Measurements from ENCODE around the gene RXRB.
"Not testable (repeated sequence)": the region's sequence is repeated elsewhere in the genome, so short reads cannot be mapped to it uniquely, and the experiment has no call there.

The RXRB gene

DNA sequence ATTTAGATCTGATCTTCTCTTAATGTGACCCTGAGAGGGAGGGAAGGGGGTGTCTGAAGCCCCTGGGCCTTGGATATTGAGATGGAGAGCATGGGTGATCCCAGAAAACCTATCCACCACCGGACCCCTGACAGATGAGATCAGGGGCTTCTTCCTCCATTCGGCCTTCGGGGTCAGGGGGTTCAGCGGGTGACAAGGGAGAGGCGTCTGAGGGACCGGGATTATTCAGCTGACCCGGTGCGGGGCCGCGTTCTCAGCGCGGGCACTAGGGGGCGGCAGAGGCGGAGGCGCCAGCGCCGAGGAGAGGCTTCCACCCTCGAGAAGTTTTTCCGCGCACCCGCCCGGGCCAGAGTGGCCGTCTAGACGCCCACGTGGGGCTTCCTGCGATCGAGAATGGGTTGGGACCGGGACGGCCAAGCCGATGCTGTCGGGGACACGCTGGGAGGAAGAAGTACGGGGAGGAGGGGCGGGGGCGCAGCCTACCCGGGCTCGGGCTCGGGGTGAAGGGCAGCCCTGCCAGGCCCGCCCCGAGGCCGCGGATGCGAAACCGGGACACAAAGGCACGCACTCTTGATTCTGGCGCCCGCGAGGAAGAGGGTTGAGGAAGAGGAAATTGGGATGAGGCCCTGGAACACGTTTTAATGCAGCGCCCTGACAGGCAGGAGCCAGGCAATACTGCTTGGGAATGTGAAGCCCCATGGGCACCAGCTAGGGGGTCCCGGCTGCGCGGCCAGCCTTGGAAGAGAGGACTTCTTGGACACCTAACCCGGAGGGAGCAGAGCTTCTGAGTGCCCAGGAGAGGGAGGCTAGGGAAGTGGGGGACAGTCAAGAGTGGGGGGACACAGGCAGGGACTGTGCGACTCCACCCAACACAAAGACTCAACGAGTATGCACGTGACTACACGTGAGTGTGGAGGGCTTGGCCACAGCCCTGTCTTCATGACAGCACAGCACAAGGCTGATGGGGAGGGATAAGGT lies 38.8 kb downstream of the RXRB start:
- DNase-seq (ENCODE audit: low read depth), result peak; percentile 68

DNA sequence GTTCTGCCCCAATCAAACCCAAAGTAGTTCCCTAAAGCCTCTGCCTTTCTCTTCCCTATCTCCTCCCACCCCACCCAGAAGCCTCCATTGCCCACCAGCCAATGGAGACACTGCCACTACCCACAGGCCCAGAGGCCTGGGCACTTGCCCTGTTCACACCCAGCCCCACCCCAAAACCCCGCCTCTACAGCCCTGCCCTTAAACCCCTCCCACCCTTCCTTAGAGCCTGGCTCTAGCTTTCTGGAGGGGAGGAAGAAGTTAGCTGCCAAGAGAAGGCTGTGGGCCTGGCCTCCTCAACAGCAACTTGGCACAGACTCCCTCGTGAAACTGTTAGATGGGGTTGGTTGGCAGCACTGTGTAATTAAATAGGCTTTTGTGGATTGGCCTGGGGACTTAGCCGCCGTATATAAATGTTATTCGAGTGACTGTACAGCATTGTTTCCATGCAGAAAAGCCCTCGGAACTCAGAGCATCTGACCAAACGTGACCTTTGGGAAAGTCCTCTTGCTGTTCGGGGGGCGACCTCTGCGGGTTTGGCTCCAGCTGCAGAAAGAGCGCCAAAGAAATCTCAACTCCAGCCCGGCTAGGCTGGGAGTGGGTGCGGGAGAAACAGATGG lies 39.6 kb downstream of the RXRB start:
- no peak for DNase-seq (ENCODE audit: low read depth)

DNA sequence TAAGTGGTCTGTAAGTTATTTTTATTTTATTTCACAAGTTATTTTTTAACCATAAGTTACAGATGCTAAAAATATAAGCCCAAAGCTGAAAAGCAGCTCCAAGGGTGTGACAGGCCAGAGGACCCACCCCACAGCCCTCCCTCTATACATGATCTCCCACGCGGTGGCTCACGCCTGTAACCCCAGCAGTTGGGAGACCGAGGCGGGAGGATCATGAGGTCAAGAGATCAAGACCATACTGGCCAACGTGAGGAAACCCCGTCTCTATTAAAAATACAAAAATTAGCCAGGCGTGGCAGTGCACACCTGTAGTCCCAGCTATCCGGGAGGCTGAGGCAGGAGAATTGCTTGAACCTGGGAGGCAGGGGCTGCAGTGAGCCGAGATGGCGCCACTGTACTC lies 40.4 kb downstream of the RXRB start:
- DNase-seq (ENCODE audit: low read depth), result no peak

DNA sequence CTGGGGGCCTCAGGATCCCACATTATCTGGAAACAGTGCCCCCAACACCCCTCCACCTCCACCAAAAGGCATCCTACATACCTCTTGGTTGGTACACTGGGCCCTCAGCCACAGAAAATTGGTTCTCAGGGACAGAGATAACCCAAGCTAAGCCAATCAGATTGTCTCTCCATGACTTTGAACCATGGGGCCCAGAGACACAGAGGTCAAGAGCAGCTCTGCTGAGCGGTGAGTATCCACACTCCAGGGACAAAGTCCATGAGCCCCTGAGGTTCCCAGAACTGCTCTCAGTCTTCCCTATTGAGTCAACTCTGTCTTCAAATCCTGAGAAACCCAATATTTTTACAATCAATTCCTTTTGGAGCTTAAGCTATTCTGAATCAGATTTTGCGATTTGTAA lies 43.5 kb downstream of the RXRB start:
- DNase-seq (ENCODE audit: low read depth), result no peak

DNA sequence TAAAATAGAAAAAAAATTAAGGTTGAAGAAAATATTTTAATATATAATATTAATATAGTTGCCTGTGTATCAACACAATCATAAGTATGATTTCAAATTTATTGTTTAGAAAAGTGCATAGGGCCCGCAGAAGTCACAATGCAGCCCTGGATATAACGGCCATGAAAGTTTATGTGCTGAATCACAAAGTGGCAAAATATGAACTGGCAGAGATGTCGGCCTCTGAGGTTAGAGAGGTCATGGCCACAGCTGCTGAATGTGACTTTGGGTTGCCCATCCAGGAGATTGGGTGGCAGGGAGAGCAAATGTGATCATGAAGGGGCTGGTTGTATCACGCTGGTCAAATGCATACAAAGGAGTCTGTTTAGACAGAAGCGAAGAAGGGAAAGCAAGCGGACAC lies 43.9 kb downstream of the RXRB start:
- no peak for DNase-seq (ENCODE audit: low read depth)

DNA sequence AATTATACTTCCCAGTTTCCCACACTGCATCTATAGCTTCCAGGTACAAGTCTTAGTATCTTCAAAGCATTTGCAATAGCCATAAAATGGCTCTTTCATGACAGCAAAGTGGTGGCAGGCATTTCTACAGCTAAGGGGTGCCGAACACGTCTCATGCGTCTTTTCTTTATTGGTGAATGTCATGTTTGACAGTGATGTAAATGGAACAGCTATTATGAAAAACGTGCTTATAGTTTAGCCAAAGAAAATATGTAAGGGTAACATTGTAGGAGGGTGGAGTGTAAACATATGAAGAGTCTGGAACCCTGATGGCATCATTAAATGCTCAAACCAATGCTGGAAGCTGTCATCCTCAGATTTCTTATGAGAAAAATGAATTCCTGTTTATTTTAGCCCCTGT lies 46.1 kb downstream of the RXRB start:
- no peak for DNase-seq (ENCODE audit: low read depth)

DNA sequence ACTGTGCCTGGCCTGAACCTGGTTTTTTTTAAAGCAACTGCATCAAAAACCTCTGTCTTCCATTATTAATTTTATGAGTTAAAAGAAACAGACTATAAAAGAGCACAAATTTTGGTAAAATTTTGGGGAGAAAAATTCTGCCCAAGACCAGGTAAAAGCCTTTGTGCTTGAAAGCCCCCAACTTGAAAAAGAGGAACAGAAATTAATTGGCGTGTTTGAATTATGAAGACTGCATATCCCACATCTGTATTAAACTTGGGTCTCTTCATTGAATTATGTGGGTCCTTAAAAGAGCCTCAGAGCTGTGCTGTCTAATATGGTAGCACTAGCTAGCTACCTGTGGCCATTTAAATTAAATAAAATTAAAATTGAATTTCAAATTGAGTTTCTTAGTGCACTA lies 49.4 kb downstream of the RXRB start:
- DNase-seq (ENCODE audit: low read depth), result no peak

DNA sequence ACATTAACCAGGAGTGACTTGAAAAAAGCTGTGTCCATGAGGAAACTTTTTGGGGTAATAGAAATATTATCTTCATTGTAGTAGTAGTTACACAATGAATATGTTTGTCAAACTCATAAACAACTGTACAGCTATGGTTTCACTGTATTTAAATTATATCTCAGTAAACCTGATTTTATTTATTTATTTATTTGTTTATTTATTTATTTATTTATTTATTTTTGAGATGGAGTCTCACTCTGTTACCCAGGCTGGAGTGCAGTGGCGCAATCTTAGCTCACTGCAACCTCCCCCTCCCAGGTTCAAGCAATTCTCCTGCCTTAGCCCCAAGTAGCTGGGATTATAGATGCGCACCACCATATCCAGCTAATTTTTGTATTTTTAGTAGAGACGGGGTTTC lies 49.9 kb downstream of the RXRB start:
- not testable (repeated sequence) for DNase-seq (ENCODE audit: low read depth)

DNA sequence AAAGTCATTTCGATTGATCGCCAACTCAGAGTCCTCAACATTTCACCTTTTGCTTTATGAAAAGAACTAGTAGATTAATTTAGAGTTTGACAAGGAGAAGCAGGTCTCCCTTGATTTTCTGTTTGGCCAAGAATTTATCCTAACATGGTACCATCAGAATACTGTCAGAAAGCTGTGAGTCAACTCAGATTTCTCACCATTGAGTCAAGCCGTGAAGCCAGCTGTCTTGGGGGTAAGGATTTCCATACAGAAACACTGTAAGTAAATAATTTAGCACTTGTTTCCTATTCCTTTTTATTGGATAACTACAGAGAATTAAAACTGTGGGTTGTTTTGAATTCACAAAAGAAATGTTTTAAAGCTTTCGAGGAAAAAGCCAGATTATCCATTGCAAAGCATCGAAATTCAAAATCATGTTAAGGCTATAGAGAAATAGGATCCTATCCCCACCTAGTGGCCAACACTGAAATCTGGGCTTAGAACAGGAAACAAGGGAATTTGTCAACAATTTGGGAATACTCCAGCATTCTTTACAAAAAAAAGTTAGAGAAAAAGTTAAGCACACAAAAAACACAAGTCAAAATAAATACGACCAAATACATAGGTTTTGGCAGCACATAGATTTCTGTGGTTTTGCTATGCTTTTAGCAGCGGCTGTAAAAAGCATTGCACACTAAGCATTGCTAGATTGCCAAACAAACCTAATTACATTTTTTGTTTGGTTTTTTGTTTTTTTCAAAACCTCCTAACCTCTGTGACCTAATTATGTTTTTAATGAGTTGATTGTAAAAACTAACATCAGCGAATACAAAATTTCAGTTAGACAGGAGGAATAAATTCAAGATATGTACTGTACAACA lies 52.4 kb downstream of the RXRB start:
- DNase-seq (ENCODE audit: low read depth), result no peak

DNA sequence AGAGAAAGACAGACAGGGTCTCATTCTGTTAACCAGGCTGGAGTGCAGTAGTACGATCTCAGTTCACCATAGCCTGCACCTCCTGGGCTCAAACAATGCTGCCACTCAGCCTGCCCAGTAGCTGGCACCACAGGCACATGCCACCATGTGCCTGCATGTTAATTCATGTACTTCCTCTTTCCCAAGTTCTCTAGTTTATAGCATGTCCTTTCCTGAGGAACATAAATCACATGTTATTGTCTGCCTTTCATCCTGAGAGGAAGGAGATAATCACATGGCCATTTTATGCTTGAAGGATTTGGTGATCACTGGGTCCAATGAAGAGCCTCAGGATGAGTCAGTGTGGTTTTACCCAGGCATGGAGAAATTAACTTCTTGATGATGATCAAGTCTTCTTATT lies 56.1 kb downstream of the RXRB start:
- no peak for DNase-seq (ENCODE audit: low read depth)
